B cell (primary cell): Measurements from ENCODE around the gene HOMER3. TPM values are rescaled to one million over a fixed set of nuclear protein-coding genes. Genes with fewer than 3 reads are reported as not detected.

Source experiments
- ATAC-seq: fragments of 200-7000 bp; cut with Tn5 transposase; one replicate; pipeline ENCODE4 v1.10.0; 2021; ENCODE audit warnings: low read depth, mild to moderate bottlenecking, moderate number of reproducible peaks, moderate library complexity
- CTCF ChIA-PET: fragments of 350-600 bp; sonication (Branson Sonifier 250); formaldehyde crosslinking; loops from one replicate; lab custom pipeline; 2021; ENCODE audit warnings: antibody characterized with exemption, inconsistent platforms; lab: Charles Lee
- POLR2A ChIA-PET: fragments of 350-600 bp; sonication (Branson Sonifier 250); formaldehyde crosslinking; loops from one replicate; lab custom pipeline; 2021; ENCODE audit warnings: antibody characterized with exemption; lab: Charles Lee
- DNase-seq: peaks from one replicate; pipeline ENCODE4 v3.0.0; 2013
- H2AFZ ChIP-seq: 2 replicates; pipeline ENCODE4 v1.6.1; 2012; ENCODE audit warnings: mild to moderate bottlenecking, low read depth, low read length; ENCODE audit not compliant: insufficient read depth, poor library complexity, severe bottlenecking
- H3K27ac ChIP-seq, 2 donors: 1 replicate in 1 of 2; 2 replicates in 1 of 2; pipeline ENCODE4 v1.5.1; 2012 to 2013; ENCODE audit warnings: low read length in 2 of 2, mild to moderate bottlenecking in 2 of 2, moderate library complexity in 1 of 2
- H3K27me3 ChIP-seq, 4 experiments: fragments of 200-600 bp in 1 of 4; sonication (generic) in 1 of 4; replicated peaks in 1 of 4; 1 replicate in 2 of 4; 2 replicates in 2 of 4; pipeline versions ENCODE4 v1.6.1 to v1.7.0; 2013 to 2016; ENCODE audit warnings: low read length in 3 of 4, mild to moderate bottlenecking in 2 of 4, mixed read lengths in 1 of 4, moderate library complexity in 1 of 4; ENCODE audit not compliant: insufficient read depth in 4 of 4, control insufficient read depth in 3 of 4; ENCODE audit errors: control extremely low read depth in 1 of 4
- H3K36me3 ChIP-seq, 2 experiments: replicated peaks in 1 of 2; 1 replicate in 1 of 2; 2 replicates in 1 of 2; pipeline versions ENCODE4 v1.6.1 to v1.7.1; 2013; ENCODE audit warnings: low read length in 1 of 2; ENCODE audit not compliant: insufficient read depth in 2 of 2, control insufficient read depth in 1 of 2; ENCODE audit errors: control extremely low read depth in 1 of 2, extremely low read depth in 1 of 2
- H3K4me1 ChIP-seq, 2 donors: fragments of 200-600 bp in 1 of 2; sonication (generic) in 1 of 2; 1 replicate in 1 of 2; 2 replicates in 1 of 2; pipeline versions ENCODE4 v1.5.1 to v1.6.1; 2013 to 2017; ENCODE audit warnings: low read length in 2 of 2; ENCODE audit not compliant: control insufficient read depth in 2 of 2, insufficient read depth in 2 of 2
- H3K4me2 ChIP-seq: replicated peaks from 2 replicates; pipeline ENCODE3; 2012; ENCODE audit warnings: mild to moderate bottlenecking, low read depth, low read length; ENCODE audit not compliant: poor library complexity, severe bottlenecking
- H3K4me3 ChIP-seq, 5 experiments: fragments of 200-600 bp in 1 of 5; sonication (generic) in 1 of 5; 1 replicate in 3 of 5; 2 replicates in 2 of 5; pipeline versions ENCODE4 v1.5.1 to v1.7.0; 2011 to 2016; ENCODE audit warnings: low read length in 4 of 5, mild to moderate bottlenecking in 4 of 5, low read depth in 2 of 5, control low read depth in 1 of 5, moderate library complexity in 1 of 5; ENCODE audit not compliant: insufficient read depth in 1 of 5; ENCODE audit errors: control extremely low read depth in 1 of 5, extremely low read depth in 1 of 5
- H3K79me2 ChIP-seq: fragments of 200-600 bp; sonication (generic); one replicate; pipeline ENCODE4 v1.6.0; 2016; ENCODE audit warnings: low read length; ENCODE audit not compliant: control insufficient read depth, insufficient read depth
- H3K9ac ChIP-seq: fragments of 200-600 bp; sonication (generic); 2 replicates; pipeline ENCODE4 v1.6.1; 2017; ENCODE audit warnings: mild to moderate bottlenecking, low read length, moderate library complexity
- H3K9me3 ChIP-seq, 3 donors: one replicate each; pipeline versions ENCODE4 v1.6.1 to v1.7.1; 2013; ENCODE audit warnings: low read length in 2 of 3; ENCODE audit not compliant: control insufficient read depth in 2 of 3, insufficient read depth in 1 of 3; ENCODE audit errors: control extremely low read depth in 1 of 3
- H4K20me1 ChIP-seq: 2 replicates; pipeline ENCODE4 v1.6.0; 2012; ENCODE audit warnings: mild to moderate bottlenecking, low read length; ENCODE audit not compliant: insufficient read depth, control insufficient read depth, poor library complexity, severe bottlenecking
- H3K27ac Mint-ChIP-seq: one replicate; pipeline ENCODE4 v1.8.0; 2021; ENCODE audit warnings: mixed read lengths
- H3K27me3 Mint-ChIP-seq: one replicate; pipeline ENCODE4 v1.8.0; 2021; ENCODE audit warnings: mixed read lengths
- H3K4me1 Mint-ChIP-seq: one replicate; pipeline ENCODE4 v1.8.0; 2021; ENCODE audit warnings: mixed read lengths
- H3K4me3 Mint-ChIP-seq: one replicate; pipeline ENCODE4 v1.8.0; 2021; ENCODE audit warnings: mixed read lengths
- H3K9me3 Mint-ChIP-seq: one replicate; pipeline ENCODE4 v1.8.0; 2022; ENCODE audit warnings: mixed read lengths; ENCODE audit not compliant: insufficient read depth
- CTCF ChIP-seq: fragments of 200-600 bp; IDR thresholded peaks from one replicate; pipeline ENCODE4 v1.8.0; 2022; ENCODE audit warnings: antibody characterized with exemption, mild to moderate bottlenecking
- EZH2 ChIP-seq: IDR thresholded peaks from 2 replicates; pipeline ENCODE4 v1.6.1; 2012; ENCODE audit warnings: borderline replicate concordance, low read depth, mild to moderate bottlenecking, moderate library complexity, low read length; ENCODE audit not compliant: insufficient read depth, poor library complexity, severe bottlenecking
- WGBS: methylation state at CpG from one replicate; pipeline ENCODE4 v1.1.5; 2013; ENCODE audit warnings: missing lambda C conversion rate; ENCODE audit not compliant: insufficient coverage; 5-methylcytosine and 5-hydroxymethylcytosine counted together
- intact Hi-C: fragments of 100-400 bp; cut with micrococcal nuclease; formaldehyde crosslinking; loops from one replicate; pipeline ENCODE4 v1.10.0; 2022
- polyA plus RNA-seq: library from polyadenylated mRNA; depleted of rRNA; stranded (reverse); fragments of >200 nt; gene quantifications from 2 replicates; pipeline ENCODE4 v1.2.3, GENCODE V29; 2012
- total RNA-seq, 2 donors: library from RNA; stranded (reverse); fragments of 120-200 nt in 1 of 2; gene quantifications; 1 replicate in 1 of 2; 2 replicates in 1 of 2; pipeline versions ENCODE4 v1.2.3 to v1.2.4, GENCODE V29; 2013 to 2022

HOMER3 gene
- total and polyA plus RNA-seq, 2 donors (not counting 1 experiment from before 2014, with no cell fraction given) = 5.9 to 26.4 TPM

- no peaks in the 10 kb centered on the region for H3K36me3 ChIP-seq
- Mint-ChIP-seq H3K27me3 (peaks cover 6% of the 10 kb centered on the region), H3K4me3 (no peak overlapping the region), H3K27ac (no peak overlapping the region), H3K9me3 (no peaks in the 10 kb centered on the region), H3K4me1 (no peaks in the 10 kb centered on the region)
- H3K79me2 ChIP-seq = no peaks in the 10 kb centered on the region
- ChIA-PET POLR2A (no interaction called here), CTCF (interaction anchor here (1.1 kb wide), 1 partner anchor 13 kb away, joined by 4 read pairs; no protein-coding TSS in a partner anchor)
- TF ChIP-seq CTCF (no peak), EZH2 (no peak)
- no peak overlapping the region for H3K9ac ChIP-seq
- DNase-seq (no peak), ATAC-seq (no peak)
- no peak overlapping the region for H3K4me2 ChIP-seq
- H2AFZ ChIP-seq = no peak overlapping the region
- H4K20me1 ChIP-seq = no peaks in the 10 kb centered on the region
- WGBS = 90% methylated on average over 28 of the region's 30 CpGs
- H3K27ac ChIP-seq = no peak overlapping the region
- no peak overlapping the region for H3K4me3 ChIP-seq
- H3K9me3 ChIP-seq = peaks cover 0 to 13% (median 0%) of the 10 kb centered on the region in 3 donors
- peaks cover 0 to 4% (median 0%) of the 10 kb centered on the region in 4 experiments for H3K27me3 ChIP-seq
- H3K4me1 ChIP-seq = no peaks in the 10 kb centered on the region
- intact Hi-C loops = no loop called here
Measured at GRCh38 chr19:18883526-18884304, 57.3 kb downstream of the HOMER3 start.

DNA sequence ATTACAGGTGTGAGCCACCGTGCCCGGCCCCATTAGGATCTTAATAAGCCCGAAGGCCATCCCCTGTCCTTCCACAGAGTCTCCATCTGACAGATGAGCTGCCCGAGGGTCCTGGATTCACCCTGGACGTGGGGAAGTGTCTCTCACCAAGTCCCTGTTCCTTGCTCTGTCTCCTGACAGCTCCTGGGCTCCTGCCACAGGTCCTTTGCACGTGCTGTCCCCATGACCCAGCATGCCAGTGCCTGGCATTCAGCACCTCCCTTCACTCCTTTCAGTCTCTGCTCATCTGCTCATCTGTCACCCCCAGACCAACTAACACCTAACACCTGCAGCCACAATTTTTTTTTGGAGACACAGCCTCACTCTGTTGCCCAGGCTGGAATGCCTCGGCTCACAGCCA lies 59.5 kb downstream of the HOMER3 start:
- no peak overlapping the region for H3K9ac ChIP-seq
- DNase-seq (no peak), ATAC-seq (no peak)
- no peaks in the 10 kb centered on the region for H3K27me3 ChIP-seq
- ChIA-PET CTCF (no interaction called here), POLR2A (no interaction called here)
- no peak for TF ChIP-seq EZH2
- no peak for TF ChIP-seq CTCF
- Mint-ChIP-seq H3K4me3 (no peak overlapping the region), H3K9me3 (peaks cover 3% of the 10 kb centered on the region), H3K27ac (no peak overlapping the region), H3K27me3 (no peaks in the 10 kb centered on the region), H3K4me1 (no peaks in the 10 kb centered on the region)
- no peaks in the 10 kb centered on the region for H3K36me3 ChIP-seq
- WGBS = 90% methylated on average over 7 of the region's 7 CpGs
- intact Hi-C loops = no loop called here
- no peak overlapping the region for H2AFZ ChIP-seq
- peaks cover 0 to 29% (median 4%) of the 10 kb centered on the region in 3 donors for H3K9me3 ChIP-seq
- no peak overlapping the region for H3K27ac ChIP-seq
- no peaks in the 10 kb centered on the region for H3K4me1 ChIP-seq
- H3K4me2 ChIP-seq = no peak overlapping the region
- no peaks in the 10 kb centered on the region for H4K20me1 ChIP-seq
- no peaks in the 10 kb centered on the region for H3K79me2 ChIP-seq
- H3K4me3 ChIP-seq = no peak overlapping the region
